NCI-H2081 (cell line): Measurements from ENCODE around the gene HM13.
"Not testable (repeated sequence)": the region's sequence is repeated elsewhere in the genome, so short reads cannot be mapped to it uniquely, and the experiment has no call there.

Experiments
- DNase-seq, 2 experiments: peaks; one replicate each; lab custom pipeline; 2025; lab: John Stamatoyannopoulos, UW

HM13 gene

GRCh38 chr20:31568041-31568731, 53.9 kb downstream of the HM13 start:
- DNase-seq: peak in 1 of 2 experiments; percentile 24

- no peak for DNase-seq
Observed at GRCh38 chr20:31568773-31569162, 54.5 kb downstream of the HM13 start.

DNA sequence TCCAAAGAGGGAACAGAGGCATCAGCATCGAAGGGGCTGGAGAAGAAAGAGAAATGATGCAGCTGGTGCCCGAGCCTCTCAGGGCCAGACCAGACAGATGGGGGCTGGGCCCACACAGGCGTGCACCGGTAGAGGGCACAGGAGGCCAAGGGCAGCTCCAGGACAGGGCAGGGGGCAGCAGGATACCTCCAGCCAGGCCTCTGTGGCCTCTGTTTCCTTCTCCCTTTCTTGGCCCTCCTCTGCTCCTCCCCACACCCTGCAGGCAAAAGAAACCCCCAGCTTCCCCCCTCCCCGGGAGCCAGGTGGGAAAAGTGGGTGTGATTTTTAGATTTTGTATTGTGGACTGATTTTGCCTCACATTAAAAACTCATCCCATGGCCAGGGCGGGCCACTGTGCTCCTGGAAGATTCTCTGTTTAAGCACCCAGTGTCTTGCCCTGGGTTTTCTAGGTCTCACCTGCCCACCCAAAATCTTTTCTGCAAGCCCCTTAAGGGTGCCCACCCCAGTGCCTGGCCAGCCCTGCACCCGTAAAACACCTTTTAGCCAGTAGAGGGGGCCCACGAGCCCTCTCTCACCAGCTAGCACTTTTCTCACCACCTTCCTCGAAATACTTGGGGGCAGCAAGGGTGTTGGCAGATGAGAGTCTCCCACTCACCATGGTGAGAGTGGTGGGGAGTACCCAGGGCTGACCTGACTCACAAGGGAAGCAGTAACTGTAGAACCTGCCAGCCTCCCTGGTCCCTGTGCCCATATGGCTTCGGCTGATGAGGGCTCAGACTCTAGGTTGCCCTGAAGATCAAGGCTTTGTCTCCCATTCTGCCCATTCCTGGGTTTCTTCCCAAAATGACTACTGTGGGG, 55.1 kb downstream of the HM13 start:
- peak; percentile 46 to 54 for DNase-seq

DNA sequence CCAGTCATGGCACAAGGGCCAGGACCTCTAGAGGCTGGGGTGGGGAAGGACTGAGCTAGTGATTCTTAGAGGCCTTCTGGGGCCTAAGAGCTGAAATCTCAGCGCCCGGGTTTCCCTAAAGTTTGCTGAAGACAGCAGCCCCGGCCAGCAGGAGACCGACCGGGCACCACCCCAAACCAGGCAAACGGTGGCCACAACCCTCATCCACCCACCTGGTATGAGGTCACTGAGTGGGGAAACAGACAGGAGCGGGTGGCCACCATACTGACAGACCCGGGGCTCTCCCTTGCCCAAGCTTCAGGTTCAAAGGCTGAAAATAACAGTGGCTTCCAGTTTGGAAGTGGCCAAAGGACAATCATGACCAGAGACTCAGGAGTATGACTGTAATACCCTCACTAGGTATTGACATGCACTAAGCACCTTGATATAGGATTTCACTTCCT, 55.8 kb downstream of the HM13 start:
- DNase-seq: no peak

- peak in 1 of 2 experiments; percentile 62 for DNase-seq
Observed at GRCh38 chr20:31570735-31571617, 56.7 kb downstream of the HM13 start.

- peak in 1 of 2 experiments; percentile 71 for DNase-seq
Observed at GRCh38 chr20:31572042-31572700, 57.9 kb downstream of the HM13 start.

DNA sequence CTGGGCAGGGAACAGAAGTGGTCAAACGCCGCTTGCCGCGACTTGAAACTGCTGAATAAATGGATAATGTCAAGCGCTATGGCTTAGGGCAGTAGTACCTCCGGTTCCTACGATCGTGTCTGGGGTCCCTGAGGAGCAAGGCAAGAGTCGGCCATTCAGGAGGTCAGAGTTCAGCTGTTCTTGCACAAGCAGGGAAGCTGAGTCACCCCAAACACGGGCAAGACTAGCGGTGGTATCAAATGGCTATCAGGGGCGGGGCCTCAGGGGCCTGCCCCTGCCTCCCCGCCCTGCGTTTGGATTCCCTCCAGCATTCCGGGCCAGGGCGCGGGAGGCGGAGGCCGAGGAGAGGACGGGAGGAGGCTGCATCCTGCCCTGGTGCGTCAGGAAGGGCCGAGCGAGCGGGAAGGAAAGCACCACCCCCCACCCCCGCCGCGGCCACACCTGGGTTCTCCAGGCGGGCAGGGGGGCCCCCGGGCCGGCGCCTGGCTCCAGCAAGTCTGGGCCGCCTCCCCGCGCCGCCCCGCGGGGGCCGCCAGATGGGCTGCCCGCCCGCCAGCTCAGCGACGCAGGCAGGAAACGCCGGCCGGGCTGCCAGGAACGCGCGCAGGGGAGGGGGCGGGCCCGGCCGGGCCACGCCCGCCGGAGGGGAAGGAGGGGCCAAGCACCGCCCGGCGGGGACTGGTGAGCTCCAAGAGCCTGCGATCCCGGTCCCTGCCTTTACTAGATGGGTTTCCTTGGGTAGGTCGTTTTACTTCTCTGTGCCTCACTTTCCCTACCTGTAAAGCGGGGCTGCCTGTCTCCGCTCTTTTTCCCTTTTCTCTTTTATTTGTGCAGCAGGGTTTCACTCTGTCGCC, 58.7 kb downstream of the HM13 start:
- peak; percentile 98 for DNase-seq

GRCh38 chr20:31573555-31574321, 59.5 kb downstream of the HM13 start:
- peak; percentile 64 to 91 for DNase-seq

- DNase-seq: not testable (repeated sequence)
Observed at GRCh38 chr20:31574986-31575385, 60.7 kb downstream of the HM13 start.

- DNase-seq: no peak
Observed at GRCh38 chr20:31576751-31577150, 62.5 kb downstream of the HM13 start.

- no peak for DNase-seq
Observed at GRCh38 chr20:31577194-31577593, 63.0 kb downstream of the HM13 start.

GRCh38 chr20:31578448-31579138, 64.4 kb downstream of the HM13 start:
- no peak for DNase-seq

- no peak for DNase-seq
Observed at GRCh38 chr20:31579245-31579644, 65.0 kb downstream of the HM13 start.

- not testable (repeated sequence) for DNase-seq
Observed at GRCh38 chr20:31579941-31580651, 65.9 kb downstream of the HM13 start.

- no peak for DNase-seq
Observed at GRCh38 chr20:31580706-31581105, 66.5 kb downstream of the HM13 start.

- no peak for DNase-seq
Observed at GRCh38 chr20:31581391-31581790, 67.1 kb downstream of the HM13 start.

DNA sequence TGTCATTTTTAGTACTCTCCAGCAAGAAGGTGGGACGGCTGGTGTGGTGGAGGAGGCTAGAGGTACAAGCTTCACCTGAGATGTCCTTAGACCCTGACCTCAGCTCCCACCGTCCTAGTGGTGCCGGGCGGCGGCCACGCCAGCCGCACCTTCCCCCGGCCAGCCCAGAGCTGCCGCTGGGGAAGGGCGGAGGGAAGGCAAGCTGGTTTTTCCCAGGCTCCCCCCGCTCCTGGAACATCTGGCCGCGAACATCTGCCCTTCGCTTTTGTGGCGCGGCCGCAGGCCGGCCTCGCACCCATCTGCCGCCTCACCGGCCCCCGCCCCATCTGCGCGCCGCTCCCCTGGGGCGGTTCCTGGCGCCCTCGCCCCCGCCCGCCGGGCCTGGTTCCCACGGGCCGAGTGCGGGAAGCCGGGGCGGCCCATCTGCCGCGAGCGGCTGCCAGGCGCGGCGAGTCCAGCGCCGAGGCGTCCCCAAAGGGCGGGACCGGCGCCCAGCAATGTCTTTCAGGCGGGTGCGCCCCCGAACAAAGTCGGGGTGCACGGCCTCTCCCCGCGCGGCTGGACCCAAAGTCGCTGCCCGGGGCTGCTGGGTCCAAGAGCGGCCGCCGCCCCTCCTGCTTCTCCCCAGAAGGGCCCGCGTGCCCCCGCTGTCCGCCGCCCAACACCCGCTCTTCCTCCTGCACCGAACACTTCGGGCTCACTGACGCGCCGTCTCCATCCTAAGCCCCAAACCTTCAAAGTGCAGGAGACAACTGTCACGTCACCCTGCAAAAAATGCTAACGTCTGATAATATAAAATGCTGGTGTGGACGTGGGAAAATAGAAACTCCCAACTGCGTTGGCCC, 73.5 kb downstream of the HM13 start:
- peak in 1 of 2 experiments; percentile 34 for DNase-seq
